ENCODE data around the gene PRODH2.

Gene PRODH2

GRCh38 chr19:35755550-35756376, 56.9 kb downstream of the PRODH2 start:
- DNase-seq = peak; percentile 57

GRCh38 chr19:35755131-35755549, 57.5 kb downstream of the PRODH2 start:
- DNase-seq = no peak

GRCh38 chr19:35754370-35755130, 58.1 kb downstream of the PRODH2 start:
- no peak for DNase-seq

GRCh38 chr19:35753634-35754369, 58.8 kb downstream of the PRODH2 start:
- no peak for DNase-seq

GRCh38 chr19:35752746-35753350, 59.8 kb downstream of the PRODH2 start:
- DNase-seq = no peak

GRCh38 chr19:35751839-35752745, 60.6 kb downstream of the PRODH2 start:
- DNase-seq = no peak

- DNase-seq = no peak
Measured at GRCh38 chr19:35750167-35750566, 62.5 kb downstream of the PRODH2 start.
